Fibroblast of villous mesenchyme (primary cell): ENCODE results near the gene OS9. TPM values are rescaled to one million over a fixed set of nuclear protein-coding genes. Genes with fewer than 3 reads are reported as not detected.

ENCODE experiments used
- DNase-seq: peaks from one replicate; pipeline ENCODE4 v3.0.0-alpha.2; 2010; ENCODE audit warnings: low read depth
- H3K4me3 ChIP-seq: 2 replicates; pipeline ENCODE4 v1.5.1; 2011; ENCODE audit warnings: low read depth, mild to moderate bottlenecking, low read length
- total RNA-seq: library from RNA; depleted of rRNA; stranded (reverse); fragments of >200 nt; gene quantifications from 2 replicates; pipeline ENCODE4 v1.2.3, GENCODE V29; 2012
- TF ChIP-seq, protein P1 (sequence below): IDR thresholded peaks from 2 replicates; pipeline ENCODE4 v1.5.1; 2012; ENCODE audit warnings: low read depth, mild to moderate bottlenecking, low read length; ENCODE audit not compliant: insufficient read depth

OS9 gene
- total RNA-seq, 1 donor: 98.0 TPM

DNA sequence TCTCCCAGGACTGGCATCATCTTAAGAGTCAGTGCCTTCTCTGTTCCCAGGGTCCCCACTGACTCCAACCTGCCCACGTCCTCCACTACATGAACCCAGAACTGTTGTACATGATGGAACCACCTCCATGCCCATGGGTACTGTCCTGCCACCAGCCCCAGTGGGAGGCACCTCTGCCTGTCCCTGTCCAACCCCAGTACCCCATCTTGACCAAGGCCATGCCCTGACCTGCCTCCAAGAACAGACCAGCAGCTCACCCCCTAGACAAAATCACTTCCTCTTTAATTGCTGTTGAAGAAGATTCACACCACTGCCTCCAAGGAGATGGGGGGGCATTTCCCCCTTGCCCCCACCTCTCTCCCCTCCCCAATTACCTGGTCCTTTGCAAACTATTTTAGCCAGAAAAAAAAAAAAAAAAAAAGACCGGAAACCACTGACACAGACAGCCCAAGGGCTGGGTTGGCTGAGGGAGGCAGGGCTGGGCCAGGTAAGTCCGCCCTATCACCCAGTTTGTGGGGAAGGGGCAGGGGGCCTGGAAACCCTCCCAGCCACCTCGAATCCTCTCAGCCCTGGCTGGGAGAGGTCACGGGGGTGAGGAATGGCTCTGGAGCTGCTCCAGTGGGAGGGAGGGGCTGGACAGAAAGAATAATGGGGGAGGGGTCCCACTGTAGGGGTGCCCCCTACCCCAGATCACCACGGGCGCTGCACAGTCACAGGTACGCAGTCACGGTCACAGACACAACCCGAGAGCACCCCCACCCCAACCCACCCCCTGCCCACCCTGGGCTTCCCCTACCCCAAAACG is 31.2 kb downstream of the OS9 start:
- no peak for DNase-seq
- TF ChIP-seq, protein P1, sequence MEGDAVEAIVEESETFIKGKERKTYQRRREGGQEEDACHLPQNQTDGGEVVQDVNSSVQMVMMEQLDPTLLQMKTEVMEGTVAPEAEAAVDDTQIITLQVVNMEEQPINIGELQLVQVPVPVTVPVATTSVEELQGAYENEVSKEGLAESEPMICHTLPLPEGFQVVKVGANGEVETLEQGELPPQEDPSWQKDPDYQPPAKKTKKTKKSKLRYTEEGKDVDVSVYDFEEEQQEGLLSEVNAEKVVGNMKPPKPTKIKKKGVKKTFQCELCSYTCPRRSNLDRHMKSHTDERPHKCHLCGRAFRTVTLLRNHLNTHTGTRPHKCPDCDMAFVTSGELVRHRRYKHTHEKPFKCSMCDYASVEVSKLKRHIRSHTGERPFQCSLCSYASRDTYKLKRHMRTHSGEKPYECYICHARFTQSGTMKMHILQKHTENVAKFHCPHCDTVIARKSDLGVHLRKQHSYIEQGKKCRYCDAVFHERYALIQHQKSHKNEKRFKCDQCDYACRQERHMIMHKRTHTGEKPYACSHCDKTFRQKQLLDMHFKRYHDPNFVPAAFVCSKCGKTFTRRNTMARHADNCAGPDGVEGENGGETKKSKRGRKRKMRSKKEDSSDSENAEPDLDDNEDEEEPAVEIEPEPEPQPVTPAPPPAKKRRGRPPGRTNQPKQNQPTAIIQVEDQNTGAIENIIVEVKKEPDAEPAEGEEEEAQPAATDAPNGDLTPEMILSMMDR: no peak
- no peak overlapping the region for H3K4me3 ChIP-seq

DNA sequence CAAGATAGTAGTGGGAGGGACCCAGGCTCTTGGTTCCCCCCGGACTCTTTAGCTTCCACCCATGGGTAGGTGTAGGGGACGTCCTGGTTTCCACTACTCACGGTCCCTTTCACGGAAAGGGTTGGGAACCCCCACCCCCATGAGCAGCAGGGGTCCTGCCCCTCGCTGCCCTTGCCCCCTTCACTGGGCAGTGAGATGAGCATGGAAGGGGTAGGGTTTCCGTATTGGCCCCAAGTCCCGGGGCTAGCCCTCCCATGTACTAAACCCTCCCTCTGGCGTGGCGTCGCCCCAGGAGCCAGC is 31.9 kb downstream of the OS9 start:
- H3K4me3 ChIP-seq: peak overlapping the region; percentile 86
- DNase-seq: no peak
- TF ChIP-seq, protein P1: no peak

DNA sequence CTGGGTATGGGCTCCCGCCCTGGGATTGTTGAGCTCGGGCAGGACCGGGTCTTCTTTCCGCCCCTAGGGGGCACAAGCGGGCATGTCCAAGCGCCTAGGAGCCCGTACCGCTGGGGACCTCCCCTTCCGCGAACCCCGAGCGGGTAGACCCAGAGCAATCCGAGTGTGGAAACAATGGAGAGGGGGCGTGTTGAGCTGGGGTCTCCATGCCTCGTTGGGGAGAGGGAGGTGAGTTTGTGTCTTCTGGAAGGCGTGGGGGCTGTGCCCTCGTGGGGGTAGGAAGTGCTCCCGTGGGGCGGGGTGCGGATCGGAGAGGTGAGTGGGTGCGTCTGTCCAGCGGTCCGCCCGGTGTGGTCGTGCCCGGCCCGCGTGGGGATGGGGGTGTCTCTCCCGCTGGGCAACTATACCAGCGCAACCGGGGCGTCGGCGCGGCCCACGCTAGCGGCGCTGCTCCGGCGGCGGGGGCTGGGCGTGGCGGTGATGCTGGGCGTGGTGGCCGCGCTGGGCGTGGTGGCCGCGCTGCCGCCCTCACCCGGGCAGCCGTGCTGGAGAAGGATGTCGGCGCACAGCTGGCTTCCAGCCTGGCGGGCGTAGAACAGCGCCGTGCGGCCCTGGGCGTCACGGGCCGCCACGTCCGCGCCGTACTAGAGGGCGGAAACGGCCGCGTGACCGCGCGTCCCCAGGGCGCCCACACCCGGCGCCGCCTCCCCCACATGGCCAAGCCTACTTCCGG is 32.4 kb downstream of the OS9 start:
- TF ChIP-seq, protein P1: peak; percentile 92
- DNase-seq: peak; percentile 87
- H3K4me3 ChIP-seq: peak overlapping the region; percentile 86

DNA sequence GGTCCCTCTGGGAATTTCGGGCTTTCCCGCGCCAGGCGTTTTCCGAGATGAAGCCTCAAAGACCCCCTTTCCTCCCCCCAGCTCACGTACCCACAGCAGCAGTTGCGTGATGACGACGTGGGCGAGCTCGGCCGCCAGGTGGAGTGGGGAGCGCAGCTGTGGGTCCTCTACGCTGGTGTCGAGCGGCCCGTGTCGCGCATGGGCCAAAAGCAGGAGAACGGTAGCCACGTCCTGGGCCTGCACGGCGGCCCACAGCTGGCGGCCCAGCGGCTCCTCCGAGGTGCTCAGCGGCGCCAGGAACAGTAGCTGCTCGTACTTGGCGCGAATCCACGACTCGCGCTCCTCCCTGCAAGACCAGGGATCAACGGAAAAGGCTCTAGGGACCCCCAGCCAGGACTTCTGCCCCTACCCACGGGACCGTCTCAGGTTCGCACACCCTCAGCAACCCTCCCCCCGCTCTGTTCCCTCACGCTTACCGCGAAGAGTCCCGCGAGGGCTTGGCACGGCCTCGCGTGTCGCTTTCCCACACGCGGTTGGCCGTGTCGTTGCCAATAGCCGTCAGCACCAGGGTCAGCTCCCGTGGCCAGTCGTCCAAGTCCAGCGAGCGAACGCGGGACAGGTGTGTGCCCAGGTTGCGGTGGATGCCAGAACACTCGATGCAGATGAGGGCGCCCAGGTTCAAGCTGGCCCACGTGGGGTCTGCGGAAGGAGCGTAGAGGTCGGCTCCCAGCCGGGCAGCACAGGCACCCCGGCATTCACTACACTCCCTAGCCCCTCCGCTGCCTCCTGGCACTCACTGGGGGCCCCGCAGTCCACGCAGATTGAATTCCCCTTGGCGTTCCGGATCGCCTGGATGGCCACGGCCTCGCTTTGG is 33.2 kb downstream of the OS9 start:
- peak overlapping the region; percentile 86 for H3K4me3 ChIP-seq
- TF ChIP-seq, protein P1: peak; percentile 52
- DNase-seq: peak; percentile 26

DNA sequence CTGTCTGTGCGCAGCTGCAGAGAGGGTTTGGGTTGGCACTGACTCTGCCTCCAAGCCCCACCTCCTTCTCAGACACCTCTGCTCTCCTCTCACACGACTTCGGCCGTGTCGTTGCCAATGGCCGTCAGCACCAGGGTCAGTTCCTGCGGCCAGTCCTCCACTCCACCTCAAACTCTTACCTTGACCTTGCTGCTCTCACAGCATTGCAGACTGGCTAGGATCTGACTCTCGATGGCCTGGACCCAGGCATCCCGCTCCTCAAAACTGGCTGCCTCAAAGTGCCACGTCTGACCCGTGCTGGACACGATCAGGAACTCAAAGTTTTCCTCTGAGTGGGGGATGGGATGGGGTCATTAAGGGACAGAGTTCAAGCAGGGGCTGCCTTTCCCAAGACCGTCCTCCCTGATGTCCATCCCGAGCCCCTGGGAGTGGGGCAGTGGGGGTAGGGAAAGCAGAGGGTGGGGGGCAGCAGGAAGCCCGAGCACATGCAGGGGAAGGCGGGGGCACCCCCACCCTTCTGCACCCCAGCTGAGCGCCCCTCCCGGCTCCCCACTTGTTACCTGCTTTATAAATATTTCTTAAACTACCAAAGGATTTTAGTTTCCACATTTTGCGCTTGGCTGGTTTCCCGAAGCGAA is 33.9 kb downstream of the OS9 start:
- DNase-seq: no peak

More for the DNA sequence above, 33.9 kb downstream of the OS9 start:
- TF ChIP-seq, protein P1: no peak
- H3K4me3 ChIP-seq: no peak overlapping the region
